ENCODE data around the gene SPATA9.

SPATA9 gene

GRCh38 chr5:95682891-95683290, at the start of gene SPATA9:
TSS of gene SPATA9 (minus strand) at chr5:95682991. CDS start at chr5:95682854, 137 bp downstream.
- no peak for DNase-seq (ENCODE audit: low read depth in 2 of 2, low spot score in 1 of 2)

DNA sequence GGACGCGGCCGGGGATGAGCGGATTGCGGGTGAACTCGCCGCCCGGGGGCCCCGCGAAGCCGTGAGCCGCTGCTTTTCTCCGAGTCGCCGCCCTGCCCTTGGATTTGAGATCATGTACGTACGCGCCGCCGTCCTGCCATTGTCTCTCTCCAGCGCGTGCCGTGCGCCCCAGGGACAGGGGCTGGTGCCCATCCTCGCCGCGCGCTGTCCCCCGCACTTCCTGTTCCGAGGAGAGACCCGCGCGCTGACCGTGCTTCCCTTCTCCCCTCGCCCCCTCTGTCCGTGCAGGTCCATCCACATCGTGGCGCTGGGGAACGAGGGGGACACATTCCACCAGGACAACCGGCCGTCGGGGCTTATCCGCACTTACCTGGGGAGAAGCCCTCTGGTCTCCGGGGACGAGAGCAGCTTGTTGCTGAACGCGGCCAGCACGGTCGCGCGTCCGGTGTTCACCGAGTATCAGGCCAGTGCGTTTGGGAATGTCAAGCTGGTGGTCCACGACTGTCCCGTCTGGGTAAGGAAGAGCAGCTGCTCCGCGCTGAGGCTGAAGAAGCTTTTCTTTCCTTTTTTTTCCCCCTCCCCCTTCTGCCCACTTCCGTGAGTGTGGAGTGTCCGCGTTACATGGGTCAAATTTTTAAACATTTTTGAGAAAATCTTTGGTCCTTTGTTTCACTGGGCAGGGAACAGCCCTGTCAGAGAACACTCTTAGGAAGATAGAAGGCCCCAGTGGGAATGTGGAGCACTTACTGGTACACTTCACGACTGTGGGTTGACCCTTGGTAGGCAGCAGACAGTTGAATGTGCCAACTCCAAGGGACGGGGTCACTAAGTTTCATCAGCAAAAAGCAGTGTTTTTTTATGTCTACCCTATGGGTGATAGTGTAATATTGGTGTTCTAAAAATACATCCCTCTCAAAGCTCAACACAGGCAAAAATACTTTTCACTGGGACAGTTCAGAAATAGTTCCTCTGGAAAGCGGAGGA, 49.1 kb upstream of the SPATA9 start:
- DNase-seq (ENCODE audit: low read depth in 2 of 2, low spot score in 1 of 2): no peak

DNA sequence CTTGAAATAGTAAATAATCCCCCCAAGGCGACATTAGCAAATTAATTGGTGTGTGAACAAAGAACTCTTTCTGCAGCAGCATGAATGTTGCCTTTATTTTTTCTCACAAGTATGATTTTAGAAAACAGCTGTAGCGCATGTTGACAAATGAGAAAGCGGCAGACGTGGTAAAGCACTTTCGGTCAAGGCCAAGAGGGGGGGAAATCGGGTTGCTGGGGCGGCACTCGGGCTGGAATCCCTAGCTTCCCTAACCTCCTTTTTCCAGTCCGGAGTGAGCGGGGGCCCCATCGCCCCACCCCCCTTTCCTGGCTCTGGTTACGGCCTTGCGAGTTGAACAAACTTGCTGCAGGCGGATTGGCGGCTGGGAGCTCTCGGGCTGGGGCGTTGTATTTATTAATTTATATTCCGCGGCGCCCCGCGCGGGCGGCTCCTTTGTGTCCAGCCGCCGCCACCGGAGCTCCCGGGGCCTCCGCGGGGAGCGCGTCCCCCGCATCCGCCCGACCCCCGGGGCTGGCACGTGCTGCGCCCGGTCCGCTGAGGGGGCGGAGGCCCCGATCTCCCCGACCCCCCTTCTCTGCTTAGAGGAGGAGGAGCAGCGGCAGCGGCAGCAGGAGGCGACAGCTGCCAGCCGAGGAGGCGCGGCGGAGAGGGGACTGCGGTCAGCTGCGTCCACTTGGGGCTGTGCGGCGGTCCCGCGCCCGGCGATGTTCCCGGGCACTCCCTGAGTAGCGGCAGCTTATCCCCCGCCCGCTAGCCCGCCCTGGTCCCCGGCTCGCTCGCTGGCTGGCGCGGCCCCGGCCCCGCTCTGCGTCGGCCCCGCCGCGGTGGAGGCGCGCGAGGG, 48.2 kb upstream of the SPATA9 start, which contains the start of gene RHOBTB3:
Gene RHOBTB3 (plus strand): TSS at position 607 of the 841 bp plus-strand sequence. CDS start 347 bp downstream, outside the sequence.
- DNase-seq (ENCODE audit: low read depth in 2 of 2, low spot score in 1 of 2): peak; percentile 17 to 19

GRCh38 chr5:95730011-95730700, 47.4 kb upstream of the SPATA9 start:
- DNase-seq (ENCODE audit: low read depth in 2 of 2, low spot score in 1 of 2): no peak

- no peak for DNase-seq (ENCODE audit: low read depth in 2 of 2, low spot score in 1 of 2)
These were observed 46.6 kb upstream of the SPATA9 start for GRCh38 chr5:95729115-95730010.

- no peak for DNase-seq (ENCODE audit: low read depth in 2 of 2, low spot score in 1 of 2)
These were observed 45.8 kb upstream of the SPATA9 start for GRCh38 chr5:95728494-95729114.

DNA sequence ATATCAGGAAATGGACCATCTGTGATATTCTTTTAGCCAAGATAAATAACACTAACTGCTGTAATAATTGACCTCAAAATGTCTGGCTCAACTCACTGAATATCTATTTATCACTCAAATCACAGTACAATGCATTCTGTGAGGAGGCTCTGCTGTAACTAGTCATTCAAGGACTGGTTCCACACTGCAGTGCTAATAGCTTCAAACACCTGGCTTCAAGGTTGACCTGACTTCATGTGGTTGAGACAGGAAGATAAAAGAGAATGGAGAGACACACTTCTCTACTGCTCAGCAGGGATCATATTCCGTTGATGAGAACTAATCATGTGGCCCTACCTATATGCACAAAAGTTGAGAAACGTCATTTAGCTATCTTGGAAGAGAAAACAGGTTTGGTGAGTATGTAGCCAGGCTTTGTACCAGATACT, 45.0 kb upstream of the SPATA9 start:
- no peak for DNase-seq (ENCODE audit: low read depth in 2 of 2, low spot score in 1 of 2)

DNA sequence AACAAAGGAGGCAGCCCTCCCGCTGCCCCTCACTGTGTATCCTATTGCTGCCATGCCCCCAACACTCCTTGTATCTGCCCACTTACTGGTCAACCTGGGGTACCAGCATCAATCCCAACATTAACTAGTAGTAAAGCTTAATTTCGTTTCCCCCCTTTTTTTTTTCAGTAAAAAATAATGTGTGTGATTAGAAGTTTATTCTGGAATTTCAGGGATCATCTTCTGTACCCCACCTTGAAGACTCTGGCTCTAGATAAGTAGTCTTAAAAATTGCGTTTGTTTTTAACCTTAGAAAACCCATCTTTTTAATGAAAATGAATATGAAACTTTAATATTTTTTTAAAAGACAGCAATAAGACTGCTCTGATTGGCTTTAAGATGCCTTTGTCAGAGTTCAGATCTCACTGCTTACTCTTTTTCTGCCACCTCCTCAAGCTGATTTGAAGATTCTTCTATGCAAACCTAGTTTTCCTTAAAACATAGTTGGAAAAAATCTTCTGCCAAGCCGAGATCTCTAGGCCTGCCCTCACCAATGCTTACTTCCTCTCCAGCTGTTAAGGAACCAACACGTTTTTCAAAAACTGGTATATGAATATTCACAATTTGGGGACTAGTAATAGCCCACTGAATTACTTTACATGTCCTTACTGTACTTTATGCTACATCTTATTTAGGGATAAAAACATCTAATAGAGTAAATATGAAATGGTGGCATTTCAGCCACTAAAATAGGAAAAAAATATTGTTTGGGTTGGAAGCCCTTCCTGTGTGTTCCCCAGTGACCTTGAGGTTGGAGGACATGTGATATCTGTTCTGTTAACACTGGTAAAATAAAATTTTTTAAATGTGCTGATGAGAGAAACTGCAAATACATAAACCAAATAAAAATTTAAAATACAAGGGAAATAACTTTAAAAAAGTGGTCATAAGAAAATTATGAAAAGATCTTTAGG, 44.3 kb upstream of the SPATA9 start:
- DNase-seq (ENCODE audit: low read depth in 2 of 2, low spot score in 1 of 2): no peak

DNA sequence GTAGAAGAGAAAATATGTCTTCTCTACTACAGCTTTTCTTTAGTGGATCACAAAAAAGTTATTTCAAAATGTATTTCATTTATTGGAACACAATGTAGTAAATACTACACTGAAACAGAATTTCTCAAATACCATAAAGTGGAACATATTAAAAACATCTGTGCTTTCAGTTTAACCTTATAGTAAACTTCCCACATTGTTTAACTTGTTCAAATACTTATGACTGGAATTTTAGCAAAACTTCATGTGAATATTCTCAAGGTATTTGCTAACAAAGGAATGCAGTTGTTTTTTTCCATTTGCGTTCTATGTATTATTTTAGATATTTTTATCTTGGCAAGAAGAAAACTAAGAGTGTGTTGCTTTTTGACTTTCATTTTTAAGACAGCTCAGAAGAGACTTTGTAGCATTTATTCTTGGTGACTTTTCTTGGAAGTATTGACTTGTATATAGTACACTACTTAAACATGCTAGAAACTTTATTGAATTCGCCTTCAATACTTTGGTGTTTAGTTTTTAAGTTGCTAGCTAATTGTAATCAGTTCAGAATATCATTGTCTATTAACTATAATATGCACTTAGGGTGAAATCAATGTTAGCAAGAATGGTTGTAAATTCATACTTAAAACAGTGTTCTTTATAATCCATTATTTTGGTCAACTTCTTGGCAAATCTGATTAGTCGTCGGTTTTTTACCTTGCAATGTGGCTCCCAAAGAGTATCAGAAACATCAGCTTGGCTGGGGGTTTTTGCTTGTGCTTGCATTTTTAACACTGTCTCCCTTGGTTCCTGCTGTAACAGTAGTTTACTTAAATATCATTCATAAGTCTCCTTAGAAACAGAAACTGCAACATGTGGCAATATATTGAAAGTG, 43.4 kb upstream of the SPATA9 start:
- DNase-seq (ENCODE audit: low read depth in 2 of 2, low spot score in 1 of 2): no peak

- DNase-seq (ENCODE audit: low read depth in 2 of 2, low spot score in 1 of 2): no peak
These were observed 42.5 kb upstream of the SPATA9 start for GRCh38 chr5:95725071-95725820.

GRCh38 chr5:95723632-95724369, 41.0 kb upstream of the SPATA9 start:
- DNase-seq (ENCODE audit: low read depth in 2 of 2, low spot score in 1 of 2): no peak

DNA sequence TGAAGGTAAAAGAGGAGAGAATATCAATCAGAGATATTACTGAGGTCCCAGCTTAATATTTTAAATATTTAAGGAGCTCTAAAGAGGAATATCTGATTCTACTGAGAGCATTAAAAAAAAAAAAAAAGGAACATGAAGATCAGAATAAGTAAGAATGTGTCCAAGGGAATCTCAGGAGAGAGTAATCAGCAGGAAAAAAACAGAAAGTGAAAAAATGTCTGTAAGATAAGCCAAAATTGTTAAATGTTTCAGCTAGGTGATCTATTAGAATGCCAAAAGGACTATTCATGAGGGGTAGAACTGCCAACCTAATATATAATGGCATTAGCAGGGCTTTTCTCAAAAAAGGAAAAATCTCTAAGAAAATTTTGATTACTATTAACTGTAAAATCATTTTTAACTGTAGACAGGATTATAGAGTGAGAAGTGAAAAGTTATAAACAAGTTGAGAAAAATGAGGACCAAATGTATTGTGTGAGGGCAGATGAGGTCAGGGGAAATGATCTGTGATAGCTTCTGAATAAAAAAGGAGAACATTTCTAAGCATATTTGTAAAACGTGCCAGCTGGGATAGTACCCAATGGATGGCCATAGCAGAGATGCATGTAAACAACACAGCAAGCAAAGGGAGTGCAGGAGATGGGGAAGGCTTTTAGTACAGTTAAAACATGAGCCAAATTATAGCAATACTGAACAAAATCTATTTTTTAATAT, 38.9 kb upstream of the SPATA9 start:
- no peak for DNase-seq (ENCODE audit: low read depth in 2 of 2, low spot score in 1 of 2)

- no peak for DNase-seq (ENCODE audit: low read depth in 2 of 2, low spot score in 1 of 2)
These were observed 37.4 kb upstream of the SPATA9 start for GRCh38 chr5:95720094-95720786.

- no peak for DNase-seq (ENCODE audit: low read depth in 2 of 2, low spot score in 1 of 2)
These were observed 35.9 kb upstream of the SPATA9 start for GRCh38 chr5:95718738-95719137.

GRCh38 chr5:95718203-95718602, 35.4 kb upstream of the SPATA9 start:
- DNase-seq (ENCODE audit: low read depth in 2 of 2, low spot score in 1 of 2): no peak

Measured in stimulated activated CD8-positive, alpha-beta memory T cell treated with anti-CD3 and anti-CD28 coated beads, Interleukin-4, amount 100 ng/mL, for 4 hours (primary cell).